HL-60/S4 treated with retinoic acid at 250 ng/mL for 4 days and 3 days (cell line): ENCODE results near the gene FOXL3.

Experiments used
- in situ Hi-C: fragments of 300-500 bp; cut with MboI; formaldehyde crosslinking; loops from 2 replicates; pipeline ENCODE4 v1.7.0; 2022; ENCODE audit warnings: low sequenced_read_pairs

The FOXL3 gene

GRCh38 chr7:318878-319661 is 29.1 kb downstream of the FOXL3 start:
- in situ Hi-C loops, result no loop called here

GRCh38 chr7:320297-320696 is 30.3 kb downstream of the FOXL3 start:
- in situ Hi-C loops, result loop anchor here (5.0 kb wide), 1 partner anchor 457 kb away; no protein-coding TSS in a partner anchor

- in situ Hi-C loops, result loop anchor here (5.0 kb wide), 1 partner anchor 455 kb away; no protein-coding TSS in a partner anchor
Measured at GRCh38 chr7:322111-322671, 32.2 kb downstream of the FOXL3 start.

DNA sequence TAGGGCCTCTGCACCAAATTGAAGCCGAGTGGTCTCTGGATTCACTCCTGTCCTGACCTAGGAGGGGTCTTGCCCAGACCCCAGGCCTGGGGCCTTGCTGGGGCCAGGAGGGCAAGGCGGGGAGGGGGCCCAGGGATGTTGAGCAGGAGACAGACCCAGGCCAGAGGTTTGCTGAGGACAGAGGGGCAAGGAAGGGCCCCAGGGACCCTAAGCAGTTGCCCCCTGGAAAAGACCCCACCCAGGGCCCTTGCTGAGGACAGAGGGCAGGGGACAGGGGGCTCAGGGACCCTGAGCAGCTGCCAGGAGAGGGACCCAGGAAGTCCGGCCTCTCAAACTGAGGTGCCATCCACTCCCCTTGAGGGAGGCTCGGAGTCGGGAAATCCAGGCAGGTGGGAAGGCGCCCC is 32.7 kb downstream of the FOXL3 start:
- in situ Hi-C loops, result loop anchor here (5.0 kb wide), 1 partner anchor 455 kb away; no protein-coding TSS in a partner anchor

GRCh38 chr7:323410-323809 is 33.4 kb downstream of the FOXL3 start:
- in situ Hi-C loops, result loop anchor here (5.0 kb wide), 1 partner anchor 454 kb away; no protein-coding TSS in a partner anchor

- in situ Hi-C loops, result loop anchor here (5.0 kb wide), 1 partner anchor 453 kb away; no protein-coding TSS in a partner anchor
Measured at GRCh38 chr7:324011-324410, 34.0 kb downstream of the FOXL3 start.

DNA sequence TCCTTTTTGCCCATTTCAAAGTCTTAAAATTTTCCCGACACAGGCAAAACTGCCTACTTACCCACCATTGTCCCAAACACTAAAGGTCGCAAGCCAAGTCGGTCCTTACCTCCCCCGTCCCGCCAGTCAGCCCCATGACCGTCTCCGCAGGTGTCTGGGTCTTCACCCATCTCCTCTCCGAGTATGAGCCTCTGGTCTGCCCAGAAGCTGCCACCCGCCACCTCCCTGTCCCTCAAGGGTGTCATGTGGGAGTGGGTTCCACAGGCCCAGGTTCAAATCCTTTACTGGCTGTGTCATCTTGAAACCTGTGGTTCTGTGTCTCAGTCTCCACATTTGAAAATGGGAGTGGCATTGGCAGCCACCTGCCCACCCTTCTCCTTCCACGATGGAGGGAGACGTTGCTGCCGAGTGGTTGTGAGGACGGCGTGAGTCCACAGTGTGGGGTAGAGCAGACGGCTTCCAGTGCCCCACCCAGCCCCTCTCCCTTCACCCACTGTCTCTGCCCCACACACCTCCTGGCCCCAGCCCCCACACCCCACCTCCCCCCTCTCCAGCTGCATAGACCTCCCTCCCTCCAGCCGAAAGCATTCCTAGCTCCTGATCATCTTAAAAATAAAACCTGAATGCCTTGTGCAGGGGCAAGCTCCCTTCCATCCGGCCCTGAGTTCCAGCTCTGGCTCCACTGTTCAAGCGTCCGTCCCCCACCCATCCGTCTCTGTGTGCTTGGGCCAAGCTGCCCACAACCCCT is 35.3 kb downstream of the FOXL3 start:
- in situ Hi-C loops, result no loop called here

DNA sequence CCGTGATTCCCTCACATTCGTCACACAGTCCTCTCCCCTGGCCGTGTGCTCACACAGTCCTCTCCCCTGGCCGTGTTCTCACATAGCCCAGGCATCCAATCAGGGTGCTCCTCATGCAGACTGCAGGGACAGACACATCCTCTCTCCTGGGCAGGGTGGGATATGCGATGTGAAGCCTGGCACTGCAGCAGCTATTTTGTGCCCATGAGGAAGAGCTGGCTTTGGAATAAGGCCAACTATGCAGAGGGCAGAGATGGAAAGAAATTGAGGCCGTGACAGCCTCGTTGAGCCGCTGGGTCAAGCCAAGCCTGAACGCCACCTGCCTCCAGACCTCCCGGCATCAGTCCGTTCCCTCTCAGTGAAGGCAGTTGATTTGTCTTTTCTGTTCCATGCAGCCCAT is 35.8 kb downstream of the FOXL3 start:
- in situ Hi-C loops, result no loop called here

GRCh38 chr7:326273-326672 is 36.3 kb downstream of the FOXL3 start:
- in situ Hi-C loops, result no loop called here

DNA sequence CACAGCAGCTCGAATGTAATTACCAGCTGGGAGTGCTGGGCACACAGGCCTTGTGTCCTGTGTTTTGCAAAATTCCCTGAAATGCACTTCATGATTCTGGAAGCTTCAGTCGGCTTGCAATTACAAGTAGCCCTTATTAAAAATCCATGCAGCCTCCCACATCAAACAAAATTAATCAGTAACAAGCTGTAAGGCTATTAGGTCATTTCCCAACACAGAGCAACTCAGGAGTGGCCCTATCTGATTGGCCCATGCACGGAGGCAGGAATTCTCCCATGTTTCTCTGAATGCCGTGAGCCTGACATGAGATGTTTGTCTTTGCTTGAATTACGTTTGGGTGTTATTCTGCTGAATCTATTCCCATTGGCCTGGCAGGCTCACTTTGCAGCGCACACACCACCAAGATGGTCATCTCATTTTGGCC is 36.9 kb downstream of the FOXL3 start:
- in situ Hi-C loops, result no loop called here

GRCh38 chr7:327233-327931 is 37.4 kb downstream of the FOXL3 start:
- in situ Hi-C loops, result no loop called here

DNA sequence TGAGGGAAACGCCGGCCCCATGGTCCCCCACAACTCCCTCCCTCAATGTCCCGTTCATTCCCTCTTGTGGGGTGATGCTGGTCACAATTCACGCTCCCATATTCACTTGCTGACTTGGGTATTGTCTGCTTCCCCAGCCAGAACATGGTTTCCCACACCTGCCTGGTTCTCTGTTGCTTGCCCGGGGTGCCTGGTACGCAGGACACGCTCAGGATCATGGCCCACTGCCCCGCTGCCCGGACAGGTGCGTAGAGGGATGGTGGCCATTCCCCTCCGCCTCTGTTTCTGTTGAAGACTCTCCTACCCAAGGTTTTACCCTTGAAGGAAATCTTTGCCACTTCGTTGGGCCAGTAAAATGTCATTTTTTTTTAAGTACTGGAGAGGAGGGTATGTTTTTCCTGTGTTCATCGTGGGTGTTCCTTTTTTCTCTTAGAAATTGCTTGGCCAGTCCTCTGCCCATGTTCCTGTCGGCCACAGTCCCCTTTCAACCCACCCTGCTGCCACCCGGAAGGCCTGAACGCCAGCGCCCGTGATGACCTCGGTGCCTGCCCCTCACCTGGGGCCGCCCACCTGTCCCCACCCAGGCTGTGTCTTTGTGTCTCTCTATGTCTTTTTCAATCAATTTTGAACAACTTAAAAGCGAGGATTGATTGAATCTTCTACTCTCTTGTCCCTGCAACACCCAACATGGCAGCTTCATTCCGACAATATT is 38.2 kb downstream of the FOXL3 start:
- in situ Hi-C loops, result no loop called here

GRCh38 chr7:329691-330281 is 39.8 kb downstream of the FOXL3 start:
- in situ Hi-C loops, result no loop called here

DNA sequence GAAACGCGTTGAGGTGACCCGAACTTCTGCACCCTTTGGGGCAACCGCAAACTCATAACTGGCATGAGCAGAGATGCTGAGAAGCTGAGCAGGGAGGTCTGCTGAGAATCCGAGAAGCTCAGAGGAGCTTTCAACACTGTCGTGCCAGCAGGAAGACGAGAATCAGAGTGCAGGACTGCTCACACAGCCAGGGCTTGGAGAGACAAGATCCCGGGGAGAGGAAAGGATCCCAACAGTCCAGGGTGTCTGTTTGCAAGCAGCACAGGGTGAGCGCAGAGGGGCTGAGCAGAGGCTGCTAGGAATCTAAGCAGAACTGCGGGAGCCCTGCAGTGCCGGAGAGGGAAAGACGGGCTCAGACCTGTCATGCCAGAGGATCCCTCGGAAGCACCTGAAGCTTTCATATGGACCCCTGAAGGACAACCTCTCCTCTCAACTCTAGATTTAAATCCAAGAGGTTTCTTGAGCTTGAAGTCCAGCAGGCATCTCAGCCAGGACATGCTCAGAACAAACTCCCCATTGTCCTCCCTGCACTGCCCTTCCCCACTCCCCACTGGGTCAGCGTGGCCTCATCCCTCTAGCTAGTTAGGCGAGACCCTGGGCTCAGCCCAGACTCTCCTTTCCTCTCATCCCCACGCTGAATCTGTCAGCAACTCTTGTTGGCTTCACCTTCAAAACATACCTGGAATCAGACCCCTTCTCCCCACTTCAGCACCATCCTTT is 40.7 kb downstream of the FOXL3 start:
- in situ Hi-C loops, result no loop called here

GRCh38 chr7:332020-332517 is 42.1 kb downstream of the FOXL3 start:
- in situ Hi-C loops, result no loop called here

DNA sequence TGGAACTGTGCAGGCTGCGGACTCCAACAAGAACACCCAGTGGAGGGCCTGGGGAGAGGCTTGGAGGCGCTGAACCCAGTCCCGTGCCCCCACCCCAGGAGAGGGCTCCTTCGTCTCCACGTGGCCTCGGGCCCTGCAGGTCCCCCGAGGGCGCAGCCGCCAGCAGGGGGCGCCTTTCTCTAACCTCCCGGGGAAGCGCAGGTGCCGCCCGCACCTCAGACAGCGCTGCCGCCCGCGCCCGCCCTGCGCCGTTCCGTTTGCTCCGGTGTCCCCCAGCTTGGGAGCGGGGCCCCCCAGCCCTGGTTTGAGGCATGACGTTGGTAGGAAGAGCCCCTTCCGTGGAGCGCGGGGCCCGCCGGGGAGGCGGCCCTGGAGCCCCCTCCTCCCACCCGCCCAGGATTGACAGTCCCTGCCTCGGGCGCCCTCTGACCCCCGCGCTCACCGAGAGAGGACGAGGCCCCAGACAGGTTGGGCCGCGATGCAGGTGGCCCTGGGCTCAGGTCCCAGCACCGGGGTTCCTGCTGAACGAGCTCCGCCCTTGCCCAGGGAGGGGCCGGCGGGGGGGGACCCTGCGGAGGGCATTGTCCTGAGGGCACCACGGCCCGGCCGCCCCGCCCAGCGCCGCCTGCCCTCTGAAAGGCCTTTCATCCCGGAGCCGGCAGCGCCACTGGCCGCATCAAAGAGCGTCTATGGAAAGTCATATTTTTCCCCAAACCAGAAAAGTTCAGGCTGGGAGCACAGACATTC is 42.8 kb downstream of the FOXL3 start:
- in situ Hi-C loops, result no loop called here

- in situ Hi-C loops, result no loop called here
Measured at GRCh38 chr7:333393-333764, 43.4 kb downstream of the FOXL3 start.

DNA sequence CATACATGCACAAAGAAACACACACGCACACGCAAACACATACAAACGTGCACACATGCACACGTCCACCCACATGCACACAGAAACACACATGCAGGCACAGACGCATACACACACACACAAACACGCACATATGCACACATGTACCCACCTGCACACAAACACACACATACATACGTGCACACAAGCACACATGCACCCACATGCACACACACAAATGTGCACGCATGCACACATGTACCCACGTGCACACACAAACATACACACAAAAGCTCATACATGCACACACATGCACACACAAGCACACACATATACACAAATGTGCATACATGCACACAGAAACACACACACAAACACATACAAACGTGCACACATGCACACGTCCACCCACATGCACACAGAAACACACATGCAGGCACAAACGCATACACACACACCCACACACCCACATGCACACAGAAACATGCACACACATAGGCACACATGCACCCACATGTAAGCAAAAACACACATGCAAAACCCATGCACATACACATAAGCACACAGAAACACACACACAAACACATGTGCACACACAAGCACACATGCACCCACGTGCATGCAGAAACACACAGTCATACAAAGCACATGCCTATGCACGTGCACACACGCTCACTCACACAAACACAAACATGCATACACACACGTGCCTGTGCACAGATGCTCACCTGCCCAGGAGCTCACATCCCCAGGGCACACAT is 44.8 kb downstream of the FOXL3 start:
- in situ Hi-C loops, result no loop called here
